Measurements from ENCODE around the gene ZNF274.
"Not testable (repeated sequence)": the region's sequence is repeated elsewhere in the genome, so short reads cannot be mapped to it uniquely, and the experiment has no call there.

ZNF274 gene

GRCh38 chr19:58217069-58217481 lies 34.2 kb downstream of the ZNF274 start:
- Histone ChIP-seq H3K36me3 (ENCODE audit: insufficient read depth, low read depth, low read length) (peaks cover 23% of the 10 kb centered on the region), H3K9ac (ENCODE audit: low read depth, low read length) (no peak overlapping the region), H3K4me3 (ENCODE audit: low read length) (no peak overlapping the region), H3K9me3 (ENCODE audit: insufficient read depth, low read depth, low read length) (peaks cover 35% of the 10 kb centered on the region), H3K4me1 (ENCODE audit: insufficient read depth, low read length) (no peaks in the 10 kb centered on the region), H3K27me3 (ENCODE audit: insufficient read depth, low read length) (no peaks in the 10 kb centered on the region), H3K27ac (ENCODE audit: low read length) (no peak overlapping the region)

- Histone ChIP-seq H3K27me3 (ENCODE audit: insufficient read depth, low read length) (no peaks in the 10 kb centered on the region), H3K36me3 (ENCODE audit: insufficient read depth, low read depth, low read length) (peaks cover 16% of the 10 kb centered on the region), H3K27ac (ENCODE audit: low read length) (no peak overlapping the region), H3K4me3 (ENCODE audit: low read length) (no peak overlapping the region), H3K9ac (ENCODE audit: low read depth, low read length) (no peak overlapping the region), H3K4me1 (ENCODE audit: insufficient read depth, low read length) (no peaks in the 10 kb centered on the region), H3K9me3 (ENCODE audit: insufficient read depth, low read depth, low read length) (peaks cover 27% of the 10 kb centered on the region)
Measured at GRCh38 chr19:58217607-58218391, 34.9 kb downstream of the ZNF274 start.

- Histone ChIP-seq H3K27ac (ENCODE audit: low read length) (no peak overlapping the region), H3K27me3 (ENCODE audit: insufficient read depth, low read length) (no peaks in the 10 kb centered on the region), H3K36me3 (ENCODE audit: insufficient read depth, low read depth, low read length) (peaks cover 5% of the 10 kb centered on the region; the same call in 1 of the 2 replicates), H3K9me3 (ENCODE audit: insufficient read depth, low read depth, low read length) (peaks cover 16% of the 10 kb centered on the region), H3K4me3 (ENCODE audit: low read length) (no peak overlapping the region), H3K4me1 (ENCODE audit: insufficient read depth, low read length) (no peaks in the 10 kb centered on the region), H3K9ac (ENCODE audit: low read depth, low read length) (no peak overlapping the region)
Measured at GRCh38 chr19:58218899-58219298, 36.0 kb downstream of the ZNF274 start.

GRCh38 chr19:58227964-58228584 lies 45.2 kb downstream of the ZNF274 start:
- Histone ChIP-seq H3K27me3 (ENCODE audit: insufficient read depth, low read length) (no peaks in the 10 kb centered on the region), H3K36me3 (ENCODE audit: insufficient read depth, low read depth, low read length) (peaks cover 35% of the 10 kb centered on the region), H3K4me1 (ENCODE audit: insufficient read depth, low read length) (peaks cover 10% of the 10 kb centered on the region; the same call in 1 of the 2 replicates), H3K9ac (ENCODE audit: low read depth, low read length) (peak overlapping the region; percentile 82; the same call in 1 of the 2 replicates), H3K9me3 (ENCODE audit: insufficient read depth, low read depth, low read length) (peaks cover 8% of the 10 kb centered on the region; the same call in 1 of the 2 replicates), H3K4me3 (ENCODE audit: low read length) (peak overlapping the region; percentile 74), H3K27ac (ENCODE audit: low read length) (peak overlapping the region; percentile 19)

- peaks cover 8% of the 10 kb centered on the region; the same call in 1 of the 2 replicates for H3K9me3 ChIP-seq (ENCODE audit: insufficient read depth, low read depth, low read length)
- H3K9ac ChIP-seq (ENCODE audit: low read depth, low read length): peak within 1 kb of the TSS; percentile 82
- peaks cover 42% of the 10 kb centered on the region for H3K36me3 ChIP-seq (ENCODE audit: insufficient read depth, low read depth, low read length)
- H3K4me3 ChIP-seq (ENCODE audit: low read length): peak within 1 kb of the TSS; percentile 74
- H3K4me1 ChIP-seq (ENCODE audit: insufficient read depth, low read length): peaks cover 10% of the 10 kb centered on the region; the same call in 1 of the 2 replicates
- H3K27me3 ChIP-seq (ENCODE audit: insufficient read depth, low read length): no peaks in the 10 kb centered on the region
- peak within 1 kb of the TSS; percentile 19 for H3K27ac ChIP-seq (ENCODE audit: low read length)
Measured at GRCh38 chr19:58228585-58229254, 45.9 kb downstream of the ZNF274 start, which contains the start of gene ZNF544. ZNF544 (plus strand) TSS chr19:58228914; CDS start chr19:58244024, 15,110 bp downstream.

- Histone ChIP-seq H3K27me3 (ENCODE audit: insufficient read depth, low read length) (no peaks in the 10 kb centered on the region), H3K27ac (ENCODE audit: low read length) (peak overlapping the region; percentile 19), H3K4me3 (ENCODE audit: low read length) (peak overlapping the region; percentile 74), H3K9me3 (ENCODE audit: insufficient read depth, low read depth, low read length) (peaks cover 8% of the 10 kb centered on the region; the same call in 1 of the 2 replicates), H3K4me1 (ENCODE audit: insufficient read depth, low read length) (peaks cover 10% of the 10 kb centered on the region; the same call in 1 of the 2 replicates), H3K36me3 (ENCODE audit: insufficient read depth, low read depth, low read length) (peaks cover 47% of the 10 kb centered on the region), H3K9ac (ENCODE audit: low read depth, low read length) (peak overlapping the region; percentile 82)
Measured at GRCh38 chr19:58229255-58229639, 46.4 kb downstream of the ZNF274 start.

GRCh38 chr19:58237324-58237723 lies 54.5 kb downstream of the ZNF274 start:
- Histone ChIP-seq H3K4me1 (ENCODE audit: insufficient read depth, low read length) (no peaks in the 10 kb centered on the region), H3K4me3 (ENCODE audit: low read length) (no peak overlapping the region), H3K36me3 (ENCODE audit: insufficient read depth, low read depth, low read length) (peaks cover 91% of the 10 kb centered on the region), H3K27me3 (ENCODE audit: insufficient read depth, low read length) (no peaks in the 10 kb centered on the region), H3K27ac (ENCODE audit: low read length) (no peak overlapping the region), H3K9ac (ENCODE audit: low read depth, low read length) (no peak overlapping the region), H3K9me3 (ENCODE audit: insufficient read depth, low read depth, low read length) (no peaks in the 10 kb centered on the region)

- no peaks in the 10 kb centered on the region for H3K27me3 ChIP-seq (ENCODE audit: insufficient read depth, low read length)
- peaks cover 97% of the 10 kb centered on the region for H3K36me3 ChIP-seq (ENCODE audit: insufficient read depth, low read depth, low read length)
- no peak overlapping the region for H3K4me3 ChIP-seq (ENCODE audit: low read length)
- peaks cover 25% of the 10 kb centered on the region for H3K9me3 ChIP-seq (ENCODE audit: insufficient read depth, low read depth, low read length)
- H3K27ac ChIP-seq (ENCODE audit: low read length): no peak overlapping the region
- H3K4me1 ChIP-seq (ENCODE audit: insufficient read depth, low read length): no peaks in the 10 kb centered on the region
- no peak overlapping the region for H3K9ac ChIP-seq (ENCODE audit: low read depth, low read length)
Measured at GRCh38 chr19:58243351-58243750, 60.5 kb downstream of the ZNF274 start.

GRCh38 chr19:58248886-58249285 lies 66.0 kb downstream of the ZNF274 start:
- Histone ChIP-seq H3K36me3 (ENCODE audit: insufficient read depth, low read depth, low read length) (peaks cover 100% of the 10 kb centered on the region), H3K4me3 (ENCODE audit: low read length) (no peak overlapping the region), H3K27ac (ENCODE audit: low read length) (no peak overlapping the region), H3K9me3 (ENCODE audit: insufficient read depth, low read depth, low read length) (peaks cover 81% of the 10 kb centered on the region), H3K4me1 (ENCODE audit: insufficient read depth, low read length) (no peaks in the 10 kb centered on the region), H3K27me3 (ENCODE audit: insufficient read depth, low read length) (no peaks in the 10 kb centered on the region), H3K9ac (ENCODE audit: low read depth, low read length) (no peak overlapping the region)

- Histone ChIP-seq H3K4me1 (ENCODE audit: insufficient read depth, low read length) (no peaks in the 10 kb centered on the region), H3K4me3 (ENCODE audit: low read length) (peak overlapping the region; percentile 47), H3K9me3 (ENCODE audit: insufficient read depth, low read depth, low read length) (peaks cover 98% of the 10 kb centered on the region), H3K36me3 (ENCODE audit: insufficient read depth, low read depth, low read length) (peaks cover 98% of the 10 kb centered on the region), H3K9ac (ENCODE audit: low read depth, low read length) (no peak overlapping the region), H3K27me3 (ENCODE audit: insufficient read depth, low read length) (no peaks in the 10 kb centered on the region), H3K27ac (ENCODE audit: low read length) (no peak overlapping the region)
Measured at GRCh38 chr19:58252102-58252685, 69.3 kb downstream of the ZNF274 start.

GRCh38 chr19:58258259-58258658 lies 75.4 kb downstream of the ZNF274 start:
- H3K27ac ChIP-seq (ENCODE audit: low read length); H3K4me1 ChIP-seq (ENCODE audit: insufficient read depth, low read length); H3K9ac ChIP-seq (ENCODE audit: low read depth, low read length); H3K27me3 ChIP-seq (ENCODE audit: insufficient read depth, low read length): not testable (repeated sequence)
- peaks cover 99% of the 10 kb centered on the region for H3K9me3 ChIP-seq (ENCODE audit: insufficient read depth, low read depth, low read length)
- H3K36me3 ChIP-seq (ENCODE audit: insufficient read depth, low read depth, low read length): peaks cover 98% of the 10 kb centered on the region
- H3K4me3 ChIP-seq (ENCODE audit: low read length): 0 out of 2 replicates have a peak overlapping the region, but pooled peaks have one; percentile 33
